NCI-H2081 (cell line): ENCODE results near the gene CTSA.
"Not testable (repeated sequence)": the region's sequence is repeated elsewhere in the genome, so short reads cannot be mapped to it uniquely, and the experiment has no call there.

Source experiments
- DNase-seq, 2 experiments: peaks; one replicate each; lab custom pipeline; 2025; lab: John Stamatoyannopoulos, UW

The CTSA gene

DNA sequence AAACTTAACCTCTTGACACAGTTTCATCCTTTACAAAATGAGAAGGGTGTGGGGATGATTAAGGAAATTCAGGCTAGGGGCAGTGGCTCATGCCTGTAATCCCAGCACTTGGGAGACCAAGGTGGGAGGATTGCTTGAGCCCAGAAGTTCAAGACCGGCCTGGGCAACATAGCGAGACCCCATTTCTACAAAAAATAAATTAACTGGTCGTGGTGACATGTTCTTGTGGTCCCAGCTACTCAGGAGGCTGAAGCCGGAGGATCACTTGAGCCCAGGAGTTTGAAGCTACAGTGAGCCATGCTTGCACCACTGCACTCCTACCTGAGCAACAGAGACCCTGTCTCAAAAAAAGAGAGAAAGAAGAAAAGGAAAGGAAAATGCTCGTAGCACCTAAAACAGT lies 24.7 kb upstream of the CTSA start:
- no peak for DNase-seq

DNA sequence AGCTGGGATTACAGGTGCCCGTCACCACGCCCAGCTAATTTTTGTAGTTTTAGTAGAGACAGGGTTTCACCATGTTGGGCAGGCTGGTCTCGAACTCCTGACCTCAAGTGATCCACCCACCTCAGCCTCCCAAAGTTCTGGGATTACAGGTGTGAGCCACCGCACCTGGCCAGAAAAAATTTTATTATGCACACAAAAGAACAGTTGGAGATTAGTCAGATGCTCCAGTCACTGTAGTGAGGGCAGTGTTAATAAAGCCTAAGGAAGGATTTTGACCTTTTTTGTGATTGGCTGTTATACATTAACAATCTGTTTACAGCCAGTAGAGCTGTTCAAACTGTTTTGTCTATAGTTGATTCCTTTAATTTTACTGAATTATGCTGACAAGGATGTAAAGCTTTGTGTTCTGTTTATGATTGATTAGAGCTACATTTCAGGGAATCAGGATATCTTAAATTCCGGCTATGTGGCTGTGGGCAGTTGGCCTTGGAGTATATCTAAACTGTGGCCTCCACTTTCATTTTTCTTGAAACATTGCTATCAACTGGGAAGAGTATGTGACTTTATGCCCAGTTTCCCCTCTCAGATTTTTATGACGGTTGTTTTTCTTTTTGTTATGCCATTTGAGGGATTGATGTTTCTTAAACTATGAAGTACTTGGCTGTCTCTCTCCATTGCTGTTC lies 23.9 kb upstream of the CTSA start:
- DNase-seq = no peak

GRCh38 chr20:45867819-45868176 lies 23.3 kb upstream of the CTSA start:
- no peak for DNase-seq

DNA sequence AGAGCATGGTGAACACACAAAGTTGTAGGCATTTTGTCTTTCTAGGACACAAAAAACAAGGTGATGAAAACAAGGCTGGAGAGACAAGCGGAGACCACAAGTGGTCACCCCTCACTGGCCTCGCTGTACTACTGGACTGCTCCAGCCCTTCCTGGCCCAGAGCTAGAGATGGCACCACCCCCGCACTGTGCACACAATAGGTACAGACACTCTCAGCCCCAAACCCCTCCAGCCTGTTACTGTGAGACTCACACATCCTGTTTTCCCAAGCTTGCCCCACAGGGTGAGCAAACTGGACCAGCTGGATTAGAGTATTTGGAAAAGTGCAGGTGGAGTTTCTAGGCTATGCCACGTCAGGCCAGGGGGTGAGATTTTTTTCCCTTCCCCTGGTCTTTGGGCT lies 18.5 kb upstream of the CTSA start:
- DNase-seq = no peak

GRCh38 chr20:45873409-45874103 lies 17.6 kb upstream of the CTSA start:
- DNase-seq = no peak

DNA sequence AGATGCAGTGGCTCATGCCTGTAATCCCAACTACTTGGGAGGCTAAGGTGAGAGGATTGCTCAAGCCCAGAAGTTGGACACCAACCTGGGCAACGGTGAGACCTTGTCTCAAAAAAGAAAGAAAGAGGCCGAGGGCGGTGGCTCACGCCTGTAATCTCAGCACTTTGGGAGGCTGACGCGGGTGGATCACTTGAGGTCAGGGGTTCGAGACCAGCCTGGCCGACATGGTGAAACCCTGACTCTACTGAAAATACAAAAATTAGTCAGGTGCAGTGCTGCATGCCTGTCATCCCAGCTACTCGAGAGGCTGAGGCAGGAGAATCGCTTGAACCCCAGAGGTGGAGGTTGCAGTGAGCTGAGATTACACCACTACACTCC lies 17.0 kb upstream of the CTSA start:
- not testable (repeated sequence) for DNase-seq

DNA sequence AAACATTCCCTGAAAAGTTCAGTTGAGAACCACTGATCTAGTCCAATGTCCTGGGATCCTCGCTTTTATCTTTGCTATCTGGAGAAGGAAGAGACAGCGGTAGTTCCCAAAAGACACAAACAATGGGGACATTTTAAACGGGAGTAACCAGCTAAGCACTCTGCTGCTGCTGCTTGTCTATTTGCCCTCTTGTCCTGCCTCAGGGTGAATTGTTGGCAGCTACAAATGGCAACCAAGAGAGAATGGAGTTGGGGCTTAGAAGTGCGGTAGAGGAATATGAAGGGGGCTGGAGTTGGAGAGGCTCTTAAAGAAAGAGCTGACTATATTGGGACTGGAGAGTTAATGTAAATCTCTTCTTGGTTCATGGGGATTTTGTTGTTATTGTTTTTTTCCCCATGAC lies 16.6 kb upstream of the CTSA start:
- no peak for DNase-seq

DNA sequence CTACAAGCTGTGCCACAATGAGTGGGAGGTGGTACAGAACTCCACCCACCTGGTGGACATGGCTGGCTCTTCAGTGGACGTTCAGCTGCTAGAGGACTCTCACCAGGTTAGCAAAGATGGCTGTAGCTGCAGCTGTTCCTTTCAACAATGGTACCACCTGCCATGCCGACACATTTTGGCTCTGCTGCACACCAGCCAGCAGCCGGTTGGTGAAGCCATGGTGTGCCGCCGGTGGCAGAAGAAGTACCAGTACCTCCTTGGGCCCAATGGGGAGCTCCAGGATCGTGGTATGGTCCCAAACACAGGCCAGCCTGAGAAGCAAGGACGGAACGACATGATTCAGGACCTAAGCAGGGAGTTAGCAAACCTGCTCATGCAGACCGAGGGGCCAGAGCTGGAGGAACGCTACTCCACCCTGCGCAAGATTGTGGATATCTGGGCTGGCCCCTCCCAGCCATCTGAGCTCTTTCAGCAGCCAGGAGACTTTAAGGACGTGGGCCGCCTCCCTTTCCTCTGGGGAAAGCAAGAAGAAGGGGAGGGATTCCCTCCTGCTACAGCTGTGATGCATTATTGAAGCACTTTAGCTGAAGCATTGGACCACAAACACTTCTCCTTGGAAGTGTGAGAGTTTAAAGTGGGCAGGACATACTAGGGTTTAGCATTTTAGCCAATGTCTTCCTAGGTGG lies 12.9 kb upstream of the CTSA start:
- DNase-seq = no peak

DNA sequence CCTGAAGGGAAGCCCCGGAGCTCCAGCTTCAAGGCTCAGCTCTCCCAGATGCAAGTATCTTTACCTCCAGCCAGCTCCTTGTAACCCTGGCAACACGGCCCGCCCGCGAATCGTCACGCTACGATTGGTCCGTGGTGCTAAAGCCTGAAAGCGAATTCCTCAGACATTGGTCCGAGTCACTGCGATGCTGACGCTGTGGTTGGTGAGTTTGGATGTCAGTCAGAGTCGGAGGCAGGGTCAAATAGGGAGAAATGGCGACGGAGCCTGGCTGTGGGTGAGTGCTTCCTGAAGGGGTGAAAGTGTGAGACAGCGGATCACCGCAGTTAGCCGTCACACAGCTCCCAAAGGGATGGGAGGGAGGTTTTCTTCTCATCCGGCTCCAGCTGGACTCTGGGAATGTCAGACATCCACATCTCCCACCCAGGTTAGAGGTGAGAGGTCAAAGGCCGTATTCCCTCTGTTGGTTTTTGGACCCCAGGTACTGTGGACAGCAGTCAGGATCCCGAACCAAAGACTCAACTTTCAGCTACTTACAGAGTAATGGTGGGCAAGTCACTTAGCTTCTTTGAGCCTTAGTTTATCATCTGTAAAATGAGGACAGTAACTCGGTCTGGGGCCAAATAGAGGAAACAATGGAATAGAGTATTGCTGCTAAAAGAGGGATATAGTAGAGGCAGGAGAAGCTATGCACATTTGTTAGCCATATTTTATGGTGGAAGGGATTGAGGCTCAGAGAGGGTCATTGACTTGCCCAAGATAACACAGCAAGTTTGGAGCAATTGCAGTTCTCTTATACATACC lies 9.9 kb upstream of the CTSA start, which contains the start of gene ZSWIM1:
TSS of gene ZSWIM1 (plus strand) at position 240 of the 801 bp plus-strand sequence. CDS start 1,366 bp downstream, outside the sequence.
- DNase-seq = peak; percentile 98 to 99

DNA sequence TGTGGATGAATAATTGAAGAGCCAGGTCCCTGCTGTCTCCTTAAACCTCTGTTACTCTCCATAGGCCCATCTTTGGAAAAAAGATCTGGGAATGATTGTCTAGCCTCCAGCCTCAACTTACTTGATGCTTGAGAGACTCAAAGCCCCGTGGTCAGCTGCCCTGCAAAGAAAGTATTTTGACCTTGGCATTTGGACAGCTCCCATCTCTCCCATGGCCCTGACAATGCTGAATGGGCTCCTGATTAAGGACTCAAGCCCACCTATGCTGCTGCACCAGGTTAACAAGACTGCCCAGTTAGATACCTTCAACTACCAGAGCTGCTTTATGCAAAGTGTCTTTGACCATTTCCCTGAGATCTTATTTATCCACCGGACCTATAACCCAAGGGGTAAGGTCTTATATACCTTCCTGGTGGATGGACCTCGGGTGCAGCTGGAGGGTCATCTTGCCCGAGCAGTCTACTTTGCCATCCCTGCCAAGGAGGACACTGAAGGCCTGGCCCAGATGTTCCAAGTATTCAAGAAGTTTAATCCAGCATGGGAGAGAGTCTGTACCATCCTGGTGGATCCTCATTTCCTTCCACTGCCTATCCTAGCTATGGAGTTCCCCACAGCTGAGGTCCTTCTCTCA lies 8.6 kb upstream of the CTSA start:
- no peak for DNase-seq

DNA sequence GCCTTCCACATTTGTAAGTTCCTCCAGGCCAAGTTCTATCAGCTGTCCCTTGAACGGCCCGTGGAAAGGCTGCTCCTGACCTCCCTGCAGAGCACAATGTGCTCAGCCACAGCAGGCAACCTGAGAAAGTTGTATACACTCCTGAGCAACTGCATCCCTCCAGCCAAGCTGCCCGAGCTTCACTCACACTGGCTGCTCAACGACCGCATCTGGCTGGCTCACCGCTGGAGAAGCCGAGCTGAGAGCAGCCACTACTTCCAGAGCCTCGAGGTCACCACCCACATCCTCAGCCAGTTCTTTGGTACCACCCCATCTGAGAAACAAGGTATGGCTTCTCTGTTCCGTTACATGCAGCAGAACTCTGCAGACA lies 8.1 kb upstream of the CTSA start:
- DNase-seq = no peak

GRCh38 chr20:45886590-45887345 lies 4.4 kb upstream of the CTSA start:
- no peak for DNase-seq

DNA sequence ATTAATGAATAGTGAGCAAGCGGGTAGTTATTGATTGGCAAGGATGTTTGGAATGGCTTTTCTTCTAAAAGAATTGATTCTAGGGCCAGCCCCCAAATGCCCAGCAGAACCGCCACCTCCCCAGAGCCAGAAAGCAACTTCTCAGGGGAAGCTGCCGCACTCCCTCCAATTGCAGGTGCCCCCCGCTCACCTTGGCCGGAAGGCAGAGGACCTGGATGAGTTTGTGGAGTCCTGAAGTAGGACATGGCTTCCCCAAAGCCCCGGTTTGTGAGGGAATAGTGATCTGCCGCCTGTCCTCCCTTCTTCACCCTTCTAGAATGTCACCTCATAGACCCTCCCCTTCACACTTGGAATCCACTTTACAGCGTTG lies 3.8 kb upstream of the CTSA start, which contains the start of gene SPATA25:
TSS of gene SPATA25 (minus strand) at position 277 of the 370 bp plus-strand sequence. CDS start at position 245, 32 bp downstream.
- DNase-seq = no peak

DNA sequence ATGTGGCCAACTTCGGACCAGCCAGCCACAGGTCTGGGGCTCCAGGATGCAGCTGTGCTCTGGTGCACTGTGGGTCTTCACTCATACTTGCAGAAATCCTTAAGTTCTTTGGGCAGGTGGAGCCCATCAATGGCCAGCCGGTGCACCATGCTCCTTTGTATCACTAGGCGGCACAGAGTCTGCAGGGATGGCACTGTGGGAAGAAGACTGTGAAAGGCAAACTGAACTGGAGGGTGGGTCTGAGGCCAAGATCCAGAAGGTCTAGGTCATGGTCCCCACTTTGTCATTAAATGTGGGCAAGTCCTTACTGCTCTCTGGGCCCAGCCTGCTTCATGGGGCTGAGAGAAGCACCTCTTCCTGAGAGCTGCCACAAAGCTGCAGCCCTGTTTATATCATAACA lies 2.5 kb upstream of the CTSA start:
- DNase-seq = no peak

GRCh38 chr20:45890077-45890984 lies 804 bp upstream of the CTSA start:
- peak; percentile 35 to 44 for DNase-seq

GRCh38 chr20:45892049-45892825 lies 1.1 kb downstream of the CTSA start:
- no peak for DNase-seq

DNA sequence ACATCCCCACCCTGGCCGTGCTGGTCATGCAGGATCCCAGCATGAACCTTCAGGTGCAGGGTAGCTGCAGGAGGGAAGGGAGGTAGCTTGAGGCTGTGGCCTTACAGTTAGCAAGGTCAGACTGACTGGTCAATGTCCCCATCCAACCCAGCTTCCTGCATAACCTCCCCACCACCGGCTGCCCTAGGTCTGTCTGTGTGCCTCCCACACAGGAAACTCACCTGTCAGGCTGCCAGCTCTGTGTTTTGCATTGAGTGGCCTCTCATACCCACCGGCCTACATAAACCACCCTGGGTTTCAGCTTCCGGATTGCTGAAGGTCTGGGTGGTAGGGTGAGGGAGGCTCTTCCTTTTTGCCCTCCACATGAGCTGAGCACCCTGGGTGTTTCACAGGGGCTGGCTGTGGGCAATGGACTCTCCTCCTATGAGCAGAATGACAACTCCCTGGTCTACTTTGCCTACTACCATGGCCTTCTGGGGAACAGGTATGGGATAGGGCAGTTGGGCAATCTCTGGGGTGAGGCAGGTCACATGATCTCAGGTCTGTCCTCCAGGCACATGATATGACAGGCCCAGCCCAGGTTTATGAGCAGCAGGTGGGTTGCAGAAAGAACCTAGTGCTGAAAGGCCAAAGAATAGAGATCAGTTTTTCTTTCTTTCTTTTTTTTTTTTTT lies 1.8 kb downstream of the CTSA start:
- no peak for DNase-seq

GRCh38 chr20:45893831-45894230 lies 2.7 kb downstream of the CTSA start:
- no peak for DNase-seq

DNA sequence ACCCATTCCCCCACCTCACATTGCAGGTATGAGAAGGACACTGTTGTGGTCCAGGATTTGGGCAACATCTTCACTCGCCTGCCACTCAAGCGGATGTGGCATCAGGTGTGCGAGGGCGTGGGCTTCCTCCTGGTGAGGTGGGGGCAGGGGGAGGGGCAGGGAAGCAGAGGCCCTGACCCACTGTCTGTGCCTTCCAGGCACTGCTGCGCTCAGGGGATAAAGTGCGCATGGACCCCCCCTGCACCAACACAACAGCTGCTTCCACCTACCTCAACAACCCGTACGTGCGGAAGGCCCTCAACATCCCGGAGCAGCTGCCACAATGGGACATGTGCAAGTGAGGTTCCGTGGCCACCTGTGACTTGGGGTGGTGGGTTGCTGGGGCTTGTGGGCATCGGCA lies 3.7 kb downstream of the CTSA start:
- DNase-seq = no peak
